Activated CD4-positive, alpha-beta T cell treated with anti-CD3 and anti-CD28 coated beads, Interleukin-2, Interleukin-6, amounts not matched to agents 100 ng/mL and 50 ng/mL, durations not matched to agents 16 hours and 8 hours (primary cell): ENCODE results near the gene TCP11.

Source experiments
- DNase-seq: peaks from one replicate; pipeline ENCODE4 v3.0.0-alpha.2; 2020

TCP11 gene

GRCh38 chr6:35078896-35079295 is 62.2 kb downstream of the TCP11 start:
- no peak for DNase-seq

GRCh38 chr6:35078226-35078850 is 62.8 kb downstream of the TCP11 start:
- no peak for DNase-seq

DNA sequence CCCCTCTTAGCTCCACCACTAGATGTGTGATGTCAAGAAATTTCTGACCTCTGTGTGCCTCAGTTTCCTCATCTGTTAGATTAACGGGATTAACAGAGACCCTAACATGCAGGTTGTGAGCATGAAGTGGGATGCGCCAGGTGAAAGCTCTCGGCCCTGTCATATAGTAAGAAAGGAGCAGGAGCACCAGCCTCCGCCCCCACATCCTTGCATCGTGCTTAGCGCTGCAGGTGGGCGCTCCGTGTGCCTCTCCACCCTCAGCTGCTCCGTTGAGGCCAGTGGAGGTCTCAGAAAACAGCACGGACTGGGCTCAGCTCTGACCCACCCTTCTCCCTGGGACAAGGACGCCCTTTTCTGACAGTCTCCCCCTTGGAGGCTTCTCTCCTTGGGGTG is 63.4 kb downstream of the TCP11 start:
- no peak for DNase-seq

DNA sequence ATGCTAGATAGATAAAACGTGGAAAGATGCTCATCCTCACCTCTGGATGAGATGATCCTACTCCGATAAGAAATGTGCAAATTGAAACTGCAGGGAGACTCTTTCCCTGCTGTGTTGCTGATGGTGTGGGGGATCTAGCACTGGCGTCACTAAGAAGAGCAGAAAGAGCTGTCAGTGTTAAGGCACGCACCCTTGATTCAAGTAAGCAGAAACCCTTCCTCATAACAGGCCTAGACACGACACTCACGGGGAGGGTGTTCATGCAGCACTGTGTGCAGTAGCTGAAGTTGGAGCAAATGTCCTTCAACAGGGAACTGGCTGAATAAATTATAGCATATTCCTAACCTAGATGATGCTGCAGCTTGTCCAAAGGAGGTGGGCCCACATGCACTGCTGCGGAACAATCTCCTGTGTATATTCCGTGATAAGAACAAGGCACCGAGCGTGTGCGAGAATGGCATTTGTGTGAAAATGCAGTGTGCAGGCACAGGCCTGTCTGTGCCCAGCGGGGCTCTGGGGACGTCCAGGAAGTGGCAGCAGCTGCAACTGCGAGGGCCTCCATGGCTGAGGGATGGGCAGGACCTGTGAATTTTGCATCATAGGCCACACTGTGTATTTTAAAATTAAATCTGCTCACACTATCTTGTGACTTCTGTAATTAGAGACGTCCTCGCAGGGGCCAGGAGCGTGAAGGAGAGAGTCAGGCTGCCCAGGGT is 64.0 kb downstream of the TCP11 start:
- no peak for DNase-seq

DNA sequence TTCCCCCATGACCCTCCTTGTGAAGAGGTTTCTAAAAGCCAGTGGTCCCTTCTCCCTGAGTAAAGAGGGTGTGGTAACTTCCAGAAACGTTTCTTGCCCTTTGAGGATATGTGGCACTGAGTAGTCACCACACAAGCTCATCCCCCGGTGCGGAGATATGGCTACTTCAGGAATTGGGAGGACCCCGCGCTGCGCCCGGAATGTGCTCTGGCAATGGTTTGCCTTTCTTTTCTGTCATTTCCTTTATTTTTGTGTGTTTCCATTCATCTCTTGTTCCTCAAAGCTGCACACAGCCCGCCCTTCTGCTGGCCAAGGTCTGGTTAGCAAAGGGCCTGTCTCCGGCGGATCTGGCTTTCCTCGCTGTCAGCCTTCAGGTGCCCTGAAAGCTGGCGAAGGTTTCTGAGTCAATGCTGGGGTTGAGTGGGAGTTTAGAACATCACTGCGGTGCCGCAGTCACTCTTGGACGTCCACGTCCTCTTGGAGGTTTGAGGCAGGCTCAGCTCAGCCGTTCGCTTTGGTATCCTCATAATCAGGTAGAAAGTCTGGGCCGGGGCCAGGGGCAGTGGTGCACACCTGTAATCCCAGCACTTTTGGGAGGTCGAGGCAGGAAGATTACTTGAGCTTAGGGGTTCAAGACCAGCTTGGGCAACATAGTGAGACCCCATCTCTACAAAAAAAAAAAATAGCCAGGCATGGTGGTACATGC is 67.2 kb downstream of the TCP11 start:
- DNase-seq: no peak

- no peak for DNase-seq
Observed at GRCh38 chr6:35073211-35073610, 67.9 kb downstream of the TCP11 start.

GRCh38 chr6:35072698-35073055 is 68.5 kb downstream of the TCP11 start:
- no peak for DNase-seq

- no peak for DNase-seq
Observed at GRCh38 chr6:35072051-35072697, 69.0 kb downstream of the TCP11 start.

DNA sequence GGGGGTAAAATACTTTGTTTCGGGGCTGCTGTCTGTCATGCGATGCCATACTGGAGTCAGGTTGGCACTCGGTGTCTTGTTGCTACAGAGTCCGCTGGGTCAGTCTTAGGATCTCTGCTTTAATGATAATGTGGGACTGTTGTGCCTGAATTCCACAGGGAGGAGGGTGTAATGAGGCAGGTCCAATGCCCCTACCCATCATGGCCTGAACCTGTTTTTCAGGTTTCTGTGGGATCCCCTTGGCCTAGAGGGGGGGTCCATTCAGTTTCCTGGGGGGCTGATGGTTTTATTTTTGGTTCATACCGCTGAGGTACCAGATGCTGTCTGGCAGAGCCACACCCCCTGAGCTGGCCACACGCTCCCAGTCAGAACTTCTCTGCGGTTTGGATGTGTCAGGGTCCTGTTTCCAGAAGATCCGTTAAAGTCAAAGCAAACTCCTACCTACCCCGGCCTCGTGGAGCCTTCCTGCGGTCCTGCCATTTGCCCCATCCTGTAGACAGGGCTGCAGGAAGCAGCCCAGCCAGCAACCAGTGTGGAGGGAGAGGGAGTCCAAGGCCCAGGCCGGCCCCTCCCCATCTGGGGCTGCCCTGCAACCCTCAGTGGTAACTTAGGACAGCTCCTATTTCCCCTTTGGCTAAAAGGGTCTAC is 69.7 kb downstream of the TCP11 start:
- no peak for DNase-seq

DNA sequence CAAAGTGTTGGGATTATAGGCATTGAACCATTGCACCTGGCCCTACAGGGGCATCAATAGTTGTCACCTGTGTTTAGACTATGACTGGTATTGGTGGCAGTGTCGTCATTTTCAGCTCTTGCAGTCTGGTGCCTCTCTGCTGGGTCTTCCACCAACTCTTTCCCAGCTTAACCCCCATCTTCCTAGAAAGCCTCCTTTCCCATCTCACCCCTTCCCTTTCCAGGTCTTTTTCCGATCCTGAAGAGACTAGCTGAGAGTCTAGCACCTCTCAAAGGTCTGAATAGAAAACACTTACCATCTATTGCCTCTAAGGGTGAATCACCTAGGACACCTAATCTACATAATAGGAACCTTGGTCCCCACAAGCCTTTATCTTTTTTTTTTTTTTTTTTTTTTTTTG is 71.0 kb downstream of the TCP11 start:
- DNase-seq: no peak

GRCh38 chr6:35069262-35069661 is 71.9 kb downstream of the TCP11 start:
- DNase-seq: no peak

GRCh38 chr6:35068644-35069043 is 72.5 kb downstream of the TCP11 start:
- DNase-seq: no peak

DNA sequence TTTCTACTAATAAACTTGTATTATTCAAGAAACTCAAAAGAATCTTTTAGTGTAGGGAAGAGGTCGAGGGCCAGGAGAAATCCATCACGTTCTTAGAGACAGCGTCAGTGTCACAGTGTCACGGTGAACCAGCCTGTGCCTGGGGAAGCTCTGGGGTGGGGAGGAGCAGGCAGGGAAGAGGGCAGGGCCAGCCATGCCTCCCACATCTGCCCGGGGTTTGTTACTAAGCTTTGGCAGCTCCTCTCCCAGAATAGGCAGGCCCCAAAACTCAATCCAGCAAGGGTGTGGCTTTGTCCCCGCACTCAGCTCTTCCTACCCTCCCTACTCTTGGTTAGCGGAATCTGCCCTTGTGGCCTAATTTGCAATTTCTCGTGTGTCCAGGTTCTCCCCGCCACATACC is 72.9 kb downstream of the TCP11 start:
- DNase-seq: no peak
